ENCODE data around the gene USP10.

USP10 gene

DNA sequence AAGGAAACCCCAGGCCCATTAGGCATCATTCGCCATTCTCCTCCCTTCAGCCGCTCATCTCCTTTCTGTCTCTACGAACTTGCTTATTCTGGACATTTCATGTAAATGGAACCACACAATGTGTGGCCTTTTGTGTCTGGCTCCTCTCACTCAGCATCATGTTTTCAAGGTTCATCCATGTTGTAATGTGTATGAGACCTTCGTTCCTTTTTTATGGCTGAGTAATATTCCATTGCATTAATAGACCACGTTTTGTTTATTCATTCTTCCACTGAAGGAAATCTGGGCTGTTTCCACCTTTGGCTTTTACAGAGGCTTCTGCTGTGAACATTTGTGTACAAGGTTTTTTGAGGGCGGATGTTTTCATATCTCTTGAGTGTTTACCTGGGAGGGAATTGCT is 123.2 kb downstream of the USP10 start:
- FAIRE-seq (no peak), DNase-seq (ENCODE audit: insufficient read length, low spot score) (no peak)
- TF ChIP-seq, protein P1, sequence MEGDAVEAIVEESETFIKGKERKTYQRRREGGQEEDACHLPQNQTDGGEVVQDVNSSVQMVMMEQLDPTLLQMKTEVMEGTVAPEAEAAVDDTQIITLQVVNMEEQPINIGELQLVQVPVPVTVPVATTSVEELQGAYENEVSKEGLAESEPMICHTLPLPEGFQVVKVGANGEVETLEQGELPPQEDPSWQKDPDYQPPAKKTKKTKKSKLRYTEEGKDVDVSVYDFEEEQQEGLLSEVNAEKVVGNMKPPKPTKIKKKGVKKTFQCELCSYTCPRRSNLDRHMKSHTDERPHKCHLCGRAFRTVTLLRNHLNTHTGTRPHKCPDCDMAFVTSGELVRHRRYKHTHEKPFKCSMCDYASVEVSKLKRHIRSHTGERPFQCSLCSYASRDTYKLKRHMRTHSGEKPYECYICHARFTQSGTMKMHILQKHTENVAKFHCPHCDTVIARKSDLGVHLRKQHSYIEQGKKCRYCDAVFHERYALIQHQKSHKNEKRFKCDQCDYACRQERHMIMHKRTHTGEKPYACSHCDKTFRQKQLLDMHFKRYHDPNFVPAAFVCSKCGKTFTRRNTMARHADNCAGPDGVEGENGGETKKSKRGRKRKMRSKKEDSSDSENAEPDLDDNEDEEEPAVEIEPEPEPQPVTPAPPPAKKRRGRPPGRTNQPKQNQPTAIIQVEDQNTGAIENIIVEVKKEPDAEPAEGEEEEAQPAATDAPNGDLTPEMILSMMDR (IDR thresholded peaks at IDR 0.05; ENCODE audit: insufficient read depth, missing control alignments) = no peak

DNA sequence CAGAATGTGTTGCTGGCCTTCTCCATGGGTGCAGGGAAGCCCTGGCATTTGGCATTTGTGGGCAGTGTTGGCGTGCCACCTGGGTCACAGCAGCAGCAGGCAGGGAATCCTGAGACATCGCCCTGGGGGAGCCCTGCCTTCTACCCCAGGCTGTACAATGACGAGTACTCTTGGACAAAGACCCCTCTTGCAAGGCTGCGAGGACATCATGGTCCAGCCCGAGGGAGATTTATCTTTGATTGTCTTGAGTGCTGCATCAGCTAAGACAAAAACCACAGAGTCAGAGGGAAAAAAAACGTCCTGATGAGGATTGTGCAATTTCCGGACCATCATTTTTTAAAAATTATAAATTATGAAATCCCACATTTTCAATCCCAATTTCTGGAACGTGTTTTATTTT is 123.7 kb downstream of the USP10 start:
- TF ChIP-seq, protein P1 (IDR thresholded peaks at IDR 0.05; ENCODE audit: insufficient read depth, missing control alignments) = no peak
- DNase-seq (ENCODE audit: insufficient read length, low spot score) = no peak
- FAIRE-seq = no peak

DNA sequence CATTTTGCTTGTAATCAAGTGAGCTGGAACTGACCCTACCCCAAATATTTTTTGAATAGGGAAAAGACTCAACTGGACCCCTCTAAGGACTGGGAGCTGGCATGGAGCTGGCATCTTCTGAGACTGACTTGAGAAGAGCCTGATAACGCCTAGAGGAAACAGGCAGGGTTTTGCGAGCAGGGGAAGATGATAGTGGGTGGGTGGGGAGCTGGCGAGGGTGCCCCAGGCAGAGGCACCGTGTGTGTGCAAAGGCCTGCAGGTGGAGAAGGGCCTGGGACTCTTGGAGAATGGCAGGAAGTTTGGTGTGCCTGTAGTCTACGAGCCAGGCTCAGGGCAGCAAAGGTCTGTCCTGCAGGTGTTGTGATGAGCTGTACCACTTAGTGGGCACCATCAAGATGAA is 124.1 kb downstream of the USP10 start:
- FAIRE-seq (no peak), DNase-seq (ENCODE audit: insufficient read length, low spot score) (no peak)
- TF ChIP-seq, protein P1 (IDR thresholded peaks at IDR 0.05; ENCODE audit: insufficient read depth, missing control alignments) = no peak

DNA sequence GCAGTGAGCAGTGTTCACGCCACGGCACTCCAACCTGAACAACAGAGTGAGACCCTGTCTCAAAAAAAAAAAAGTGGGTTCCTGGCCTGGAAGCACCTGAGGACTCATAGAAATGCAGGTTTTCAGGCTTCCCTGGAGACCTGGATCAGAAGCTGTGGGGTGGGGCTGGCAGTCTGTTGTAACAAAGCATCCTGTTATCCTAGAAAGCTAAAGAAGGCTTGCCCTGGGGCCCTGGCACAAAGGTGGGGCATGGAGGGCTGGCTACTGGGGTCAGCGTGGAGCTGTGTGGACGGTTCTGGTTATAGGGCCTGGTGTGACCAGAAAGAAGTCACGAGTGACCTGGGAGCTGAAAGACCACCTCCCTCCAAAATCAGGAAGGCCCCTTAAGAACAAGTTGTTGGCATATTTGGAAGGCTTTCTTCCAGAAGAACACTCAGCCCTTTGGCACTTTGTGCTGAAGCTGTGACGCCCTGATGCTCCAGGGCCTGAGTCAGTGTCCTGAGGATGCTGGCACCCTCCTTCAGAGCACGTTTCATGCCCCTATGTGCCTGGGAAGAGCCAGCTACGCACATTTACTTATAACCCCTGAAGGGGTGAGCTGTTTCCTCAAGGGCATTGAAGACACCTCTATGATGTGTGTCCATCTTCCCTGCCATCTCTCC is 126.2 kb downstream of the USP10 start:
- TF ChIP-seq, protein P1 (IDR thresholded peaks at IDR 0.05; ENCODE audit: insufficient read depth, missing control alignments) = no peak
- FAIRE-seq = no peak
- no peak for DNase-seq (ENCODE audit: insufficient read length, low spot score)

DNA sequence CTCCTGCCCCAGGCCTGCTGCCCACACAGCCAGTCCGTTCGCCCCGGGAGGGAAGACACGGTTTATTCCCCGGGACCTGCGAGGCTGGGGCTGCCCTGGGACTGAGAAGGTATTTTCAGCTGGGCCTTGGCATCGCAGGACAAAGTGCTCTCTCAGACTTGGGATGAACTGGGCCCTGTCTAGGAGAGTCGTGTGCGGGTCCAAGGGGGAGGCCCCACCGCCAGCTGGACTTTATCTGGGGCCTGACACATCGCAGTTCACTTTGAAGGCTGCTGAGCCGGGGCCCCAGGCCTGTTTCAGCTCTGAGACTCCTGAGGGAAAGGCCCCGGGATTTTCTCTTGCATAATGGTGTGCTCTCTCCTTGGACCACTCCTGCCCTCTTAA is 126.8 kb downstream of the USP10 start:
- no peak for DNase-seq (ENCODE audit: insufficient read length, low spot score)
- TF ChIP-seq, protein P1 (IDR thresholded peaks at IDR 0.05; ENCODE audit: insufficient read depth, missing control alignments) = no peak
- no peak for FAIRE-seq

DNA sequence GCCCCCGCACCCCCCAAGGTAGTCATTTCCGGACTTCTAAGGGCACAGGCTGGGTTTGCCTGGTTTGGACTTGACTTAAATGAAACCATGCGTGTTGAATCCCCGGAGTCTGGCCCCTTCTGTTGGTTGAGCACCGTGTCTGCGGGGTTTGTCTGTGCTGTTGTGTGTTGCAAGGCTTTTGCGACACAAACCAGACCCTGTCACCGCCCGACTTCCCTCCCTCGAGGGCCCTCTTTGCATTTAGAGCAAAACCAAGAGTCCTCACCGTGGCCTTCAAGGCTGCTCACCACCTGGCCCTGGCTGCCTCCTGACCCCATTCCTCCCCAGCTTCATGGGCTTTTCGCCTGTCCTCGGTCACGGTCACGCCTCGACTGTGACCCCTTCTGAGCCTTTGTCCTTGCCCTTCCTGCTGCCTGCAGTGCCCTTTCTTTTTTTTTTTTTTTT is 127.4 kb downstream of the USP10 start:
- DNase-seq (ENCODE audit: insufficient read length, low spot score) (no peak), FAIRE-seq (no peak)
- TF ChIP-seq, protein P1 (IDR thresholded peaks at IDR 0.05; ENCODE audit: insufficient read depth, missing control alignments) = no peak

DNA sequence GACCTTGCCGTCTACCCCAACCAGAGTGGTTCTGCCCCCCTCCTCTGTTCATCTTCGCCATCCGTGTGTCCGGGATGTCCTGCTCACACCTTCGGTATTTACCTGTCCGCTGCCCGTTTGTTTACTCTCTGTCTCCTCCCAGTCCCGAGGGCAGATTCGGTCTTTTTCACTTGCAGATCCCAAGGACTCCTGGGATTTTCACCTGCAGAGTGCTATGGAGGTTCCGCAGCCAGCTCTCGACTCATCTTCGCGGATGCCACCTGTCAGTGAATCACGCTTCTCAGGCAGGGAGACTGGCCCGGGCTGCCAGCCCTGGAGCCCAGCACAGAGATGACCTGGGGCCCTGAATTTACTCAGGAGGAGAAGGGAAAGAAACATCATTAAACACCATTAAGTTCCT is 128.1 kb downstream of the USP10 start:
- FAIRE-seq (no peak), DNase-seq (ENCODE audit: insufficient read length, low spot score) (no peak)
- TF ChIP-seq, protein P1 (IDR thresholded peaks at IDR 0.05; ENCODE audit: insufficient read depth, missing control alignments) = no peak

Measured in D721Med (cell line).